ENCODE data around the gene DZANK1.

GRCh38 chr20:18496740-18497592 is 30.1 kb upstream of the DZANK1 start, which contains the start of gene RBBP9:
- TF ChIP-seq EZH2phosphoT487 (IDR thresholded peaks at IDR 0.05; ENCODE audit: low read depth) (no peak), CTCF (IDR thresholded peaks at IDR 0.05; ENCODE audit: low read depth, low read length) (no peak)

Data from OCI-LY3 (cell line).